Stomach (tissue), 9 donors: ENCODE measurements around the gene AKT2. TPM values are rescaled to one million over a fixed set of nuclear protein-coding genes. Genes with fewer than 3 reads are reported as not detected.

Source experiments
- DNase-seq, 2 donors: peaks; one replicate each; pipeline versions ENCODE4 v3.0.0 to v3.0.0-alpha.2; 2013 to 2019
- H3K27ac ChIP-seq, 5 donors: fragments of 200-600 bp in 4 of 5; sonication (generic) in 4 of 5; one replicate each; pipeline ENCODE4 v1.5.1; 2013 to 2019; ENCODE audit warnings: mild to moderate bottlenecking in 1 of 5, moderate library complexity in 1 of 5
- H3K27me3 ChIP-seq, 3 donors: fragments of 200-600 bp; sonication (generic); one replicate each; pipeline ENCODE4 v1.5.1; 2017 to 2019; ENCODE audit warnings: mixed run types in 1 of 3
- H3K36me3 ChIP-seq, 4 donors: fragments of 200-600 bp; sonication (generic); 1 replicate in 3 of 4; 2 replicates in 1 of 4; pipeline ENCODE4 v1.5.1; 2016 to 2019
- H3K4me1 ChIP-seq, 4 donors: fragments of 200-600 bp; sonication (generic); one replicate each; pipeline ENCODE4 v1.5.1; 2016 to 2019
- H3K4me3 ChIP-seq, 4 donors: fragments of 200-600 bp; sonication (generic) in 3 of 4; one replicate each; pipeline ENCODE4 v1.5.1; 2016 to 2019; ENCODE audit warnings: mild to moderate bottlenecking in 1 of 4
- H3K9me3 ChIP-seq, 4 donors: fragments of 200-600 bp; sonication (generic); one replicate each; pipeline ENCODE4 v1.5.1; 2016 to 2019
- EP300 ChIP-seq: sonication (generic); formaldehyde crosslinking; IDR thresholded peaks from one replicate; pipeline ENCODE4 v1.6.1; 2017; ENCODE audit warnings: antibody characterized with exemption
- POLR2A ChIP-seq, 4 donors: fragments of 450-650 bp; IDR thresholded peaks; one replicate each; pipeline ENCODE4 v1.6.1; 2016; ENCODE audit warnings: antibody characterized with exemption in 4 of 4, control low read depth in 2 of 4, mild to moderate bottlenecking in 1 of 4, moderate library complexity in 1 of 4
- POLR2AphosphoS5 ChIP-seq, 3 donors: sonication (generic); formaldehyde crosslinking; IDR thresholded peaks; one replicate each; pipeline ENCODE4 v1.6.1; 2016; ENCODE audit warnings: antibody characterized with exemption in 3 of 3
- WGBS, 5 donors: extraction: QIAGEN DNeasy Blood & Tissue Kit in 3 of 5; methylation state at CpG; one replicate each; pipeline versions ENCODE4 v1.1.5 to v1.1.7; 2013 to 2018; 5-methylcytosine and 5-hydroxymethylcytosine counted together
- intact Hi-C: fragments of 100-400 bp; cut with DNase I; formaldehyde crosslinking; loops from one replicate; pipeline ENCODE4 v1.15.1; 2023; ENCODE audit warnings: low total_unique reads
- polyA plus RNA-seq, 3 donors: library from polyadenylated mRNA; stranded (reverse); fragments of 200-250 nt; gene quantifications; one replicate each; pipeline ENCODE4 v1.2.3, GENCODE V29; 2013
- total RNA-seq, 5 donors: library from RNA; depleted of rRNA; stranded (reverse); fragments of >200 nt; gene quantifications; one replicate each; pipeline versions ENCODE4 v1.1.0 to v1.2.3, GENCODE V29; 2014 to 2016
- TF ChIP-seq, protein P1 (sequence below), 7 experiments: fragments of 450-650 bp in 4 of 7; fragments of 200-600 bp in 3 of 7; sonication (generic) in 3 of 7; IDR thresholded peaks; one replicate each; pipeline ENCODE4 v1.5.1; 2016 to 2019; ENCODE audit warnings: antibody characterized with exemption in 7 of 7, control low read depth in 2 of 7, mild to moderate bottlenecking in 1 of 7
- donor health status: healthy with polysubstance abuse.
- donor health status: Bipolar disorder and iron deficiency.
- donor health status: healthy.

AKT2 gene
- total and polyA plus RNA-seq, 8 donors = 26.0 to 227 (median 75.9) TPM

DNA sequence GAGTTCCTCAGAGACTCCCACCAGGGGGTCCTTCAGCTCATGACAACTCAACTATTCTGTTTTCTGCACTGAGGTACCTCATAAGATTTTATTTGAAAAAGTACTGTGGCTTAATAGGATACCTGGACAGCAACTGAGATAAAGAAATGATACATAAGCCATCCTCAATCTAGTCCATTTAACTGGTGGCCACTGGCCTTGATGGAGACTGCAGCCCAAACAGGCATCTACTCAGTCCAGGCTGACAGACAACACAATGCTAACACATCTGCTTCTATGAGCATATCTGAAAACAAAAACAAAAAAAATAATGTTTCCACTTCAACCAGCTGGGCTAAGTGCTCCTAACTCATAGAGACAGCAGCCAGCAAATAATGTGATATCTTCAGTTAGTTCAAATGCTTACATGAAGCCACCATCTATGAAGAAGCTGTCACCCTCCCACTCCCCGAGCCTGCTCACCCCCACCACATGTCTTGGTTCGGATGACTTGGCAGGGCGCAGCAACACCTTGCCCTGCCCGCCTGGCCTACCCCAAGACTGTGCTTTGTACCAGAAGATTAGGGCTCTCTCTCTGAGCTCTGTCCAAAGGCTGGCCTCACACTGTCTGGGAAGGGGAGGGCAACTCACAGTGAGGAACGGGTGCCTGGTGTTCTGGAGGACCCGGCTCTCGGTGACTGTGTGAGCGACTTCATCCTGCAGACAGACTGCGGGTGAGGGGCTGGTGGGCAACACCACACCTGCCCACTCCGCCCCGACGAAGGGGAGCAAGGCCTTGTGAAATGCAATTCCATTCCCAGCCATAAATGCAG, 45.5 kb downstream of the AKT2 start:
- Histone ChIP-seq H3K9me3 (no peaks in the 10 kb centered on the region), H3K4me3 (no peak overlapping the region), H3K4me1 (peaks cover 0 to 20% (median 6%) of the 10 kb centered on the region in 4 donors), H3K36me3 (peaks cover 75 to 83% (median 81%) of the 10 kb centered on the region in 4 donors), H3K27ac (no peak overlapping the region), H3K27me3 (no peaks in the 10 kb centered on the region)
- TF ChIP-seq EP300 (no peak), POLR2A (IDR thresholded peaks at IDR 0.05) (no peak), POLR2AphosphoS5 (IDR thresholded peaks at IDR 0.05) (no peak)
- TF ChIP-seq, protein P1, sequence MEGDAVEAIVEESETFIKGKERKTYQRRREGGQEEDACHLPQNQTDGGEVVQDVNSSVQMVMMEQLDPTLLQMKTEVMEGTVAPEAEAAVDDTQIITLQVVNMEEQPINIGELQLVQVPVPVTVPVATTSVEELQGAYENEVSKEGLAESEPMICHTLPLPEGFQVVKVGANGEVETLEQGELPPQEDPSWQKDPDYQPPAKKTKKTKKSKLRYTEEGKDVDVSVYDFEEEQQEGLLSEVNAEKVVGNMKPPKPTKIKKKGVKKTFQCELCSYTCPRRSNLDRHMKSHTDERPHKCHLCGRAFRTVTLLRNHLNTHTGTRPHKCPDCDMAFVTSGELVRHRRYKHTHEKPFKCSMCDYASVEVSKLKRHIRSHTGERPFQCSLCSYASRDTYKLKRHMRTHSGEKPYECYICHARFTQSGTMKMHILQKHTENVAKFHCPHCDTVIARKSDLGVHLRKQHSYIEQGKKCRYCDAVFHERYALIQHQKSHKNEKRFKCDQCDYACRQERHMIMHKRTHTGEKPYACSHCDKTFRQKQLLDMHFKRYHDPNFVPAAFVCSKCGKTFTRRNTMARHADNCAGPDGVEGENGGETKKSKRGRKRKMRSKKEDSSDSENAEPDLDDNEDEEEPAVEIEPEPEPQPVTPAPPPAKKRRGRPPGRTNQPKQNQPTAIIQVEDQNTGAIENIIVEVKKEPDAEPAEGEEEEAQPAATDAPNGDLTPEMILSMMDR (IDR thresholded peaks at IDR 0.05) = no peak
- WGBS, 5 donors = 80 to 96% (median 96%) methylated on average over 9 to 12 of the region's 12 CpGs
- intact Hi-C loops = no loop called here
- no peak for DNase-seq

DNA sequence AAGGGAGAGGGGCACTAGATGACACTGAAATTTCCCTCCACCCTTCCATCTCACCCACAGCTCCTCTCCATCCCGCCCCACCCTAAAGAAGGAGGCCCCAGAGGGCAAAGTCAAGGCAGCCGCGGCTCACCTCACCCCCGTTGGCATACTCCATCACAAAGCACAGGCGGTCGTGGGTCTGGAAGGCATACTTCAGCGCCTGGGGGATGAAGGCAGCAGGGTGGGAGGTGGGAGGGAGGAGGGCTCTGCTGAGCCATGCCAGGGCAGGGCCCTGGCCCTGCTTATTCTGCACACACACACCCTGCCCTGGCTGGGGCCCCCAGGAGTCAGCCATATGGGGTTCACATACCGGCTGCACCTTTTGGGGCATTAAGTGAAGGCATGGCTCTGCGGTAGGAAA, 46.4 kb downstream of the AKT2 start:
- Histone ChIP-seq H3K36me3 (peaks cover 83 to 90% (median 88%) of the 10 kb centered on the region in 4 donors), H3K27me3 (no peaks in the 10 kb centered on the region), H3K4me3 (no peak overlapping the region), H3K4me1 (peaks cover 0 to 14% (median 5%) of the 10 kb centered on the region in 4 donors), H3K9me3 (no peaks in the 10 kb centered on the region), H3K27ac (no peak overlapping the region)
- intact Hi-C loops = no loop called here
- 81 to 97% (median 88%) methylated on average over 7 to 9 of the region's 9 CpGs for WGBS, 5 donors
- DNase-seq = no peak
- no peak for TF ChIP-seq POLR2AphosphoS5 (IDR thresholded peaks at IDR 0.05)
- TF ChIP-seq EP300 = no peak
- TF ChIP-seq, protein P1 (IDR thresholded peaks at IDR 0.05) = no peak
- TF ChIP-seq POLR2A (IDR thresholded peaks at IDR 0.05) = no peak

DNA sequence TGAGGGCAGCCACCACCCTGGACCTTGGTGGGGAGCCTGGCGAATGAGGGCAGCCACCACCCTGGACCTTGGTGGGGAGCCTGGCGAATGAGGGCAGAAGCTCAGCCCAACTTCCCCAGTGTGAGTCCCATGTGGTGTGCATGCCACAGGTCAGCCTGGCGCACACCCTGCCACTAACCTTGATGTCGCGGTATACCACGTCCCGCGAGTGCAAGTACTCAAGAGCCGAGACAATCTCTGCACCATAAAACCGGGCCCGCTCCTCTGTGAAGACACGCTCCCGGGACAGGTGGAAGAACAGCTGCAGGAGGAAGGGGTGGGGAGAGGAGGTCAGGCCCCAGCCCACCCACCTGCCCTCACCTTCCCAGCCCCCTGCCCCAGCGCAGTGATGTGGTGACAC, 47.4 kb downstream of the AKT2 start:
- Histone ChIP-seq H3K27me3 (no peaks in the 10 kb centered on the region), H3K9me3 (no peaks in the 10 kb centered on the region), H3K27ac (no peak overlapping the region), H3K36me3 (peaks cover 90 to 100% (median 98%) of the 10 kb centered on the region in 4 donors), H3K4me3 (no peak overlapping the region), H3K4me1 (peaks cover 0 to 13% (median 5%) of the 10 kb centered on the region in 4 donors)
- DNase-seq = no peak
- TF ChIP-seq POLR2A (IDR thresholded peaks at IDR 0.05) = no peak
- TF ChIP-seq, protein P1 (IDR thresholded peaks at IDR 0.05) = no peak
- no peak for TF ChIP-seq POLR2AphosphoS5 (IDR thresholded peaks at IDR 0.05)
- TF ChIP-seq EP300 = no peak
- intact Hi-C loops = no loop called here
- WGBS, 5 donors = 92 to 99% (median 93%) methylated on average over 8 to 14 of the region's 14 CpGs

DNA sequence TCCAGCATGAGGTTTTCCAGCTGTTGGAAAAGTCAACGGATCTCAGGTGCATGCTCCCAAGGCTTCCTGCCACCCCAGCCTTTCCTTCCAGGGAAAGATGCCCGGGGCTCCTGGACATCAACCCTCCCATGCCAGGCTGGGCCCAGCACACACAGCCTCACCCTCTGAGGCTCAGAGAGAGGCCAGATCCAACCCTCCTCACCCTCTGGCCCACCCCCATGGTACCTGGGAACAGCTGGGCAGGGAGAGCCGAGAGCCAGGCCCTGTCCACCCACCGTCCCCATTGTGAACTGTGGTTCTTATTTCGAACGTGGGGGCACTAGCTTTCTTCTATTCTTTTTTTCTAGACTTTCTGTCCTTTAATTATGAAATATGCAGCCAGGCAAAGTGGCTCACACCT, 48.8 kb downstream of the AKT2 start:
- WGBS, 5 donors = 86 to 95% (median 89%) methylated on average over 6 of the region's 6 CpGs
- DNase-seq = no peak
- Histone ChIP-seq H3K4me3 (no peak overlapping the region), H3K36me3 (peaks cover 81 to 91% (median 90%) of the 10 kb centered on the region in 4 donors), H3K27ac (no peak overlapping the region), H3K4me1 (peaks cover 0 to 14% (median 10%) of the 10 kb centered on the region in 4 donors), H3K27me3 (no peaks in the 10 kb centered on the region), H3K9me3 (no peaks in the 10 kb centered on the region)
- TF ChIP-seq EP300 (no peak), POLR2A (IDR thresholded peaks at IDR 0.05) (no peak), POLR2AphosphoS5 (IDR thresholded peaks at IDR 0.05) (no peak)
- TF ChIP-seq, protein P1 (IDR thresholded peaks at IDR 0.05) = no peak
- intact Hi-C loops = no loop called here
